NCI-H748 (cell line): ENCODE results near the gene GP2.

Experiments used
- DNase-seq: peaks from one replicate; lab custom pipeline; 2025; ENCODE audit not compliant: unreplicated experiment; lab: John Stamatoyannopoulos, UW

The GP2 gene

GRCh38 chr16:20307791-20308190, 19.5 kb downstream of the GP2 start:
- no peak for DNase-seq

GRCh38 chr16:20307240-20307671, 20.1 kb downstream of the GP2 start:
- no peak for DNase-seq

- DNase-seq: no peak
Measured at GRCh38 chr16:20306401-20306800, 20.9 kb downstream of the GP2 start.

GRCh38 chr16:20303012-20303411, 24.3 kb downstream of the GP2 start:
- no peak for DNase-seq

GRCh38 chr16:20302389-20302788, 24.9 kb downstream of the GP2 start:
- DNase-seq: no peak

- DNase-seq: no peak
Measured at GRCh38 chr16:20301840-20302239, 25.5 kb downstream of the GP2 start.

- DNase-seq: peak; percentile 67
Measured at GRCh38 chr16:20300312-20301097, 26.8 kb downstream of the GP2 start.

- no peak for DNase-seq
Measured at GRCh38 chr16:20298452-20298851, 28.9 kb downstream of the GP2 start.

GRCh38 chr16:20291208-20292206, 35.8 kb downstream of the GP2 start:
- peak; percentile 75 for DNase-seq

- no peak for DNase-seq
Measured at GRCh38 chr16:20289571-20289970, 37.7 kb downstream of the GP2 start.

- no peak for DNase-seq
Measured at GRCh38 chr16:20285993-20286499, 41.3 kb downstream of the GP2 start.

GRCh38 chr16:20280259-20280658, 47.1 kb downstream of the GP2 start:
- no peak for DNase-seq

GRCh38 chr16:20271893-20272292, 55.4 kb downstream of the GP2 start:
- no peak for DNase-seq

GRCh38 chr16:20268409-20268808, 58.9 kb downstream of the GP2 start:
- no peak for DNase-seq

GRCh38 chr16:20265019-20265418, 62.3 kb downstream of the GP2 start:
- no peak for DNase-seq

- DNase-seq: no peak
Measured at GRCh38 chr16:20263138-20263855, 64.0 kb downstream of the GP2 start.

- DNase-seq: no peak
Measured at GRCh38 chr16:20262248-20262647, 65.1 kb downstream of the GP2 start.

- DNase-seq: no peak
Measured at GRCh38 chr16:20260215-20261009, 66.9 kb downstream of the GP2 start.
